HEK293T (cell line): ENCODE data around the gene ERRFI1.
A peak's percentile ranks its signal among the peaks of the same experiment; 100 is the strongest.

ENCODE experiments used
- CTCF ChIA-PET: fragments of 350-600 bp; formaldehyde crosslinking; extraction: SDS; loops from one replicate; lab custom pipeline; 2021; ENCODE audit warnings: antibody characterized with exemption, inconsistent platforms; lab: Yijun Ruan, JAX
- POLR2A ChIA-PET: fragments of 350-600 bp; formaldehyde crosslinking; extraction: SDS; loops from one replicate; lab custom pipeline; 2020; ENCODE audit warnings: antibody characterized with exemption, inconsistent platforms; lab: Yijun Ruan, JAX
- DNase-seq: peaks from one replicate; pipeline ENCODE4 v3.0.0; 2012; ENCODE audit warnings: mixed read lengths; ENCODE audit errors: extremely low spot score
- ARNT ChIP-seq: fragments of 450-650 bp; IDR thresholded peaks from 2 replicates; pipeline ENCODE4 v1.6.1; 2017; ENCODE audit warnings: mild to moderate bottlenecking
- BHLHE40 ChIP-seq: fragments of 450-650 bp; IDR thresholded peaks from 2 replicates; pipeline ENCODE4 v1.6.1; 2016; ENCODE audit warnings: mild to moderate bottlenecking, moderate library complexity, borderline replicate concordance
- CTBP1 ChIP-seq: fragments of 450-650 bp; IDR thresholded peaks from 2 replicates; pipeline ENCODE4 v1.6.1; 2016; ENCODE audit warnings: borderline replicate concordance
- ELF4 ChIP-seq: fragments of 450-650 bp; IDR thresholded peaks from 2 replicates; pipeline ENCODE4 v1.6.1; 2017; ENCODE audit warnings: antibody characterized with exemption
- FOXA1 ChIP-seq: fragments of 450-650 bp; IDR thresholded peaks from 2 replicates; pipeline ENCODE4 v1.6.1; 2016; ENCODE audit warnings: mild to moderate bottlenecking
- FOXK2 ChIP-seq: fragments of 450-650 bp; IDR thresholded peaks from 2 replicates; pipeline ENCODE4 v1.6.1; 2016; ENCODE audit warnings: mild to moderate bottlenecking
- FOXM1 ChIP-seq: fragments of 450-650 bp; IDR thresholded peaks from 2 replicates; pipeline ENCODE4 v1.6.1; 2017; ENCODE audit warnings: mild to moderate bottlenecking, borderline replicate concordance
- HDGF ChIP-seq: fragments of 450-650 bp; IDR thresholded peaks from 2 replicates; pipeline ENCODE4 v1.6.1; 2017; ENCODE audit warnings: antibody characterized with exemption, borderline replicate concordance
- L3MBTL2 ChIP-seq: fragments of 450-650 bp; conservative IDR thresholded peaks from 2 replicates; pipeline ENCODE4 v1.6.1; 2016; ENCODE audit warnings: mild to moderate bottlenecking
- LEF1 ChIP-seq: fragments of 450-650 bp; IDR thresholded peaks from 2 replicates; pipeline ENCODE4 v1.6.1; 2017; ENCODE audit warnings: mild to moderate bottlenecking, borderline replicate concordance
- NFRKB ChIP-seq: fragments of 450-650 bp; IDR thresholded peaks from 2 replicates; pipeline ENCODE4 v1.6.1; 2016; ENCODE audit warnings: mild to moderate bottlenecking, moderate library complexity
- PKNOX1 ChIP-seq: fragments of 450-650 bp; IDR thresholded peaks from 2 replicates; pipeline ENCODE4 v1.6.1; 2016
- SP1 ChIP-seq: fragments of 450-650 bp; IDR thresholded peaks from 2 replicates; pipeline ENCODE4 v1.6.1; 2017
- SUZ12 ChIP-seq: fragments of 450-650 bp; IDR thresholded peaks from 2 replicates; pipeline ENCODE4 v1.6.1; 2016; ENCODE audit warnings: mild to moderate bottlenecking
- TARDBP ChIP-seq: fragments of 450-650 bp; IDR thresholded peaks from 2 replicates; pipeline ENCODE4 v1.6.1; 2016
- ZNF384 ChIP-seq: fragments of 450-650 bp; IDR thresholded peaks from 2 replicates; pipeline ENCODE4 v1.6.1; 2016

The ERRFI1 gene

GRCh38 chr1:8019229-8019620 lies 6.9 kb downstream of the ERRFI1 start:
- CTCF ChIA-PET = interaction anchor here (0.9 to 3.4 kb wide), 3 partner anchors 12 to 295 kb away, joined by 3 to 23 read pairs (median 3); no protein-coding TSS in a partner anchor
- TF ChIP-seq NFRKB = no peak
- TF ChIP-seq ARNT = no peak
- TF ChIP-seq SUZ12 = no peak
- TF ChIP-seq CTBP1 = no peak
- TF ChIP-seq PKNOX1 = no peak
- TF ChIP-seq ZNF384 = no peak
- no peak for TF ChIP-seq ELF4
- no peak for TF ChIP-seq L3MBTL2
- no peak for DNase-seq
- POLR2A ChIA-PET = interaction anchor here (1.4 kb wide), 1 partner anchor 58 kb away, joined by 3 read pairs; the partner anchor contains the start of gene PARK7

- DNase-seq = no peak
- ChIA-PET CTCF (interaction anchor here (0.6 to 3.4 kb wide), 6 partner anchors 12 to 1702 kb away, joined by 3 to 23 read pairs (median 3); no protein-coding TSS in a partner anchor), POLR2A (interaction anchor here (1.4 kb wide), 1 partner anchor 57 kb away, joined by 3 read pairs; the partner anchor contains the start of gene PARK7)
- no peak for TF ChIP-seq SP1
- no peak for TF ChIP-seq ARNT
- TF ChIP-seq FOXA1 = no peak
- TF ChIP-seq PKNOX1 = no peak
- no peak for TF ChIP-seq FOXK2
- no peak for TF ChIP-seq NFRKB
- no peak for TF ChIP-seq TARDBP
- TF ChIP-seq L3MBTL2 = no peak
- TF ChIP-seq BHLHE40 = no peak
Observed at GRCh38 chr1:8018492-8019228, 7.4 kb downstream of the ERRFI1 start.

GRCh38 chr1:8017495-8018197 lies 8.5 kb downstream of the ERRFI1 start:
- CTCF ChIA-PET = interaction anchor here (0.5 to 3.4 kb wide), 10 partner anchors 12 to 333 kb away, joined by 3 to 23 read pairs (median 3); no protein-coding TSS in a partner anchor
- POLR2A ChIA-PET = interaction anchor here (0.6 to 3.6 kb wide), 3 partner anchors 9 to 332 kb away, joined by 3 to 10 read pairs (median 3); partner anchors contain the start of gene ERRFI1
- no peak for DNase-seq
- TF ChIP-seq L3MBTL2 (no peak), NFRKB (no peak), SP1 (no peak), PKNOX1 (peak; percentile 60)

GRCh38 chr1:8016895-8017241 lies 9.2 kb downstream of the ERRFI1 start:
- TF ChIP-seq ARNT (no peak), HDGF (no peak), BHLHE40 (no peak), TARDBP (no peak), FOXK2 (no peak), LEF1 (no peak), NFRKB (no peak)
- CTCF ChIA-PET = interaction anchor here (0.7 to 3.4 kb wide), 7 partner anchors 9 to 334 kb away, joined by 3 to 23 read pairs (median 3); no protein-coding TSS in a partner anchor
- POLR2A ChIA-PET = interaction anchor here (0.6 to 3.6 kb wide), 2 partner anchors 10 to 333 kb away, joined by 3 to 10 read pairs; partner anchors contain the start of gene ERRFI1

GRCh38 chr1:8016210-8016894 lies 9.8 kb downstream of the ERRFI1 start:
- TF ChIP-seq PKNOX1 = no peak
- TF ChIP-seq FOXA1 = no peak
- TF ChIP-seq NFRKB = no peak
- TF ChIP-seq BHLHE40 = no peak
- TF ChIP-seq SUZ12 = no peak
- TF ChIP-seq ELF4 = no peak
- no peak for TF ChIP-seq TARDBP
- no peak for TF ChIP-seq L3MBTL2
- no peak for TF ChIP-seq LEF1
- TF ChIP-seq FOXK2 = no peak
- no peak for TF ChIP-seq ARNT
- TF ChIP-seq FOXM1 = no peak
- ChIA-PET POLR2A (interaction anchor here (1.5 to 3.6 kb wide), 2 partner anchors 10 to 297 kb away, joined by 5 to 10 read pairs; partner anchors contain the start of gene ERRFI1), CTCF (interaction anchor here (0.7 to 4.7 kb wide), 8 partner anchors 9 to 299 kb away, joined by 3 to 43 read pairs (median 6); no protein-coding TSS in a partner anchor)
- DNase-seq = no peak

More at GRCh38 chr1:8016895-8017241, 9.2 kb downstream of the ERRFI1 start:
- DNase-seq = no peak
